ENCODE results near the gene RBMXL3. TPM values are rescaled to one million over a fixed set of nuclear protein-coding genes. Genes with fewer than 3 reads are reported as not detected.
"Not testable (repeated sequence)": the region's sequence is repeated elsewhere in the genome, so short reads cannot be mapped to it uniquely, and the experiment has no call there.

The RBMXL3 gene
- total and polyA plus RNA-seq, 10 donors: not detected

GRCh38 chrX:115214151-115214550 is 24.9 kb downstream of the RBMXL3 start:
- Histone ChIP-seq H3K36me3 (no peaks in the 10 kb centered on the region), H3K27me3 (replicated peaks in 1 of 7) (no peaks in the 10 kb centered on the region), H3K4me3 (no peak overlapping the region), H3K4me1 (no peaks in the 10 kb centered on the region), H3K9me3 (peaks cover 0 to 10% (median 0%) of the 10 kb centered on the region in 8 donors), H3K27ac (no peak overlapping the region)
- TF ChIP-seq POLR2A (IDR thresholded peaks at IDR 0.05): no peak
- no peak for TF ChIP-seq CTCF (IDR thresholded peaks at IDR 0.05 in 8 of 11, conservative IDR thresholded peaks at IDR 0.05 in 3 of 11)
- no peak for TF ChIP-seq POLR2AphosphoS5 (IDR thresholded peaks at IDR 0.05)
- intact Hi-C loops (cut with DNase I; ENCODE audit: low total_unique reads): no loop called here
- DNase-seq: no peak
- WGBS, 5 donors: 69 to 100% (median 84%) methylated on average over 1 of the region's 1 CpG

- no peak for TF ChIP-seq POLR2A (IDR thresholded peaks at IDR 0.05)
- TF ChIP-seq CTCF (IDR thresholded peaks at IDR 0.05 in 8 of 11, conservative IDR thresholded peaks at IDR 0.05 in 3 of 11): no peak
- TF ChIP-seq POLR2AphosphoS5 (IDR thresholded peaks at IDR 0.05): no peak
These were observed 25.4 kb downstream of the RBMXL3 start for GRCh38 chrX:115214605-115215004.

GRCh38 chrX:115217346-115217745 is 28.1 kb downstream of the RBMXL3 start:
- DNase-seq; H3K36me3 ChIP-seq; H3K27ac ChIP-seq; H3K4me3 ChIP-seq; H3K9me3 ChIP-seq; intact Hi-C loops (cut with DNase I; ENCODE audit: low total_unique reads); H3K4me1 ChIP-seq; H3K27me3 ChIP-seq (replicated peaks in 1 of 7): not testable (repeated sequence)
- WGBS, 5 donors: 83 to 96% (median 90%) methylated on average over 4 of the region's 4 CpGs

More at GRCh38 chrX:115214605-115215004, 25.4 kb downstream of the RBMXL3 start:
- Histone ChIP-seq H3K27ac (no peak overlapping the region), H3K36me3 (no peaks in the 10 kb centered on the region), H3K4me1 (no peaks in the 10 kb centered on the region), H3K27me3 (replicated peaks in 1 of 7) (no peaks in the 10 kb centered on the region), H3K4me3 (no peak overlapping the region), H3K9me3 (peaks cover 0 to 10% (median 0%) of the 10 kb centered on the region in 8 donors)
- DNase-seq: no peak
- WGBS, 5 donors: 41 to 63% (median 48%) methylated on average over 3 of the region's 3 CpGs
- intact Hi-C loops (cut with DNase I; ENCODE audit: low total_unique reads): no loop called here

- DNase-seq: no peak
- no peaks in the 10 kb centered on the region for H3K4me1 ChIP-seq
- no peak overlapping the region for H3K4me3 ChIP-seq
- peaks cover 0 to 8% (median 0%) of the 10 kb centered on the region in 7 donors for H3K27me3 ChIP-seq (replicated peaks in 1 of 7)
- TF ChIP-seq POLR2A (IDR thresholded peaks at IDR 0.05): no peak
- no peak for TF ChIP-seq POLR2AphosphoS5 (IDR thresholded peaks at IDR 0.05)
- no peak for TF ChIP-seq CTCF (IDR thresholded peaks at IDR 0.05 in 8 of 11, conservative IDR thresholded peaks at IDR 0.05 in 3 of 11)
- intact Hi-C loops (cut with DNase I; ENCODE audit: low total_unique reads): no loop called here
- no peaks in the 10 kb centered on the region for H3K36me3 ChIP-seq
- no peaks in the 10 kb centered on the region for H3K9me3 ChIP-seq
- no peak overlapping the region for H3K27ac ChIP-seq
- 0 to 43% (median 7%) methylated on average over 1 of the region's 1 CpG for WGBS, 5 donors
These were observed 37.7 kb downstream of the RBMXL3 start for GRCh38 chrX:115226929-115227328.
